ENCODE data around the gene CALN1.

DNA sequence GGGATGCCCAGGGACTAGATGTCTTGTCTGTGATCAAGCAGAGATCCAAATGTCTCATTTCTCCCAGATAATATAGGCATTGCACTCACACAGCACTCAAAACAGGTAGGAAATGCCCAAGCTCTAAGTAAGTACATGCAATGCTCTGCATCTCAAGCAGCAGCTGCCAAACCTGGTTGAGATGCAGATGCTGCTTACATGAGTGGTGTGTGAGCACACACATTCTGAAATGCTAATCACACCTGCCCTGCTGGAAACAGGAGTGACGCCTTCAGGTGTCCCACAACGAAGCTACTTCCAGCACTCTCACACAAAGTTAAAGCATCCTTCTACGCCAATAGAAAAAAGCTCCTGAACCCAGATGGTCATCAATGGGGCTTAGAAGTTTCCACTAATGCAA is 132.9 kb downstream of the CALN1 start:
- TF ChIP-seq, protein P1, sequence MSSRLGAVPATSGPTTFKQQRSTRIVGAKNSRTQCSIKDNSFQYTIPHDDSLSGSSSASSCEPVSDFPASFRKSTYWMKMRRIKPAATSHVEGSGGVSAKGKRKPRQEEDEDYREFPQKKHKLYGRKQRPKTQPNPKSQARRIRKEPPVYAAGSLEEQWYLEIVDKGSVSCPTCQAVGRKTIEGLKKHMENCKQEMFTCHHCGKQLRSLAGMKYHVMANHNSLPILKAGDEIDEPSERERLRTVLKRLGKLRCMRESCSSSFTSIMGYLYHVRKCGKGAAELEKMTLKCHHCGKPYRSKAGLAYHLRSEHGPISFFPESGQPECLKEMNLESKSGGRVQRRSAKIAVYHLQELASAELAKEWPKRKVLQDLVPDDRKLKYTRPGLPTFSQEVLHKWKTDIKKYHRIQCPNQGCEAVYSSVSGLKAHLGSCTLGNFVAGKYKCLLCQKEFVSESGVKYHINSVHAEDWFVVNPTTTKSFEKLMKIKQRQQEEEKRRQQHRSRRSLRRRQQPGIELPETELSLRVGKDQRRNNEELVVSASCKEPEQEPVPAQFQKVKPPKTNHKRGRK (tag; IDR thresholded peaks at IDR 0.05): no peak
- no peak for TF ChIP-seq SPI1 (IDR thresholded peaks at IDR 0.05; ENCODE audit: borderline replicate concordance, low read depth, low read length)
- TF ChIP-seq, protein P2, sequence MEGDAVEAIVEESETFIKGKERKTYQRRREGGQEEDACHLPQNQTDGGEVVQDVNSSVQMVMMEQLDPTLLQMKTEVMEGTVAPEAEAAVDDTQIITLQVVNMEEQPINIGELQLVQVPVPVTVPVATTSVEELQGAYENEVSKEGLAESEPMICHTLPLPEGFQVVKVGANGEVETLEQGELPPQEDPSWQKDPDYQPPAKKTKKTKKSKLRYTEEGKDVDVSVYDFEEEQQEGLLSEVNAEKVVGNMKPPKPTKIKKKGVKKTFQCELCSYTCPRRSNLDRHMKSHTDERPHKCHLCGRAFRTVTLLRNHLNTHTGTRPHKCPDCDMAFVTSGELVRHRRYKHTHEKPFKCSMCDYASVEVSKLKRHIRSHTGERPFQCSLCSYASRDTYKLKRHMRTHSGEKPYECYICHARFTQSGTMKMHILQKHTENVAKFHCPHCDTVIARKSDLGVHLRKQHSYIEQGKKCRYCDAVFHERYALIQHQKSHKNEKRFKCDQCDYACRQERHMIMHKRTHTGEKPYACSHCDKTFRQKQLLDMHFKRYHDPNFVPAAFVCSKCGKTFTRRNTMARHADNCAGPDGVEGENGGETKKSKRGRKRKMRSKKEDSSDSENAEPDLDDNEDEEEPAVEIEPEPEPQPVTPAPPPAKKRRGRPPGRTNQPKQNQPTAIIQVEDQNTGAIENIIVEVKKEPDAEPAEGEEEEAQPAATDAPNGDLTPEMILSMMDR (IDR thresholded peaks at IDR 0.05 in 2 of 3, conservative IDR thresholded peaks at IDR 0.05 in 1 of 3; ENCODE audit: insufficient read depth in 2 of 3, low read depth in 1 of 3, low read length in 3 of 3): no peak
- TF ChIP-seq, protein P3, sequence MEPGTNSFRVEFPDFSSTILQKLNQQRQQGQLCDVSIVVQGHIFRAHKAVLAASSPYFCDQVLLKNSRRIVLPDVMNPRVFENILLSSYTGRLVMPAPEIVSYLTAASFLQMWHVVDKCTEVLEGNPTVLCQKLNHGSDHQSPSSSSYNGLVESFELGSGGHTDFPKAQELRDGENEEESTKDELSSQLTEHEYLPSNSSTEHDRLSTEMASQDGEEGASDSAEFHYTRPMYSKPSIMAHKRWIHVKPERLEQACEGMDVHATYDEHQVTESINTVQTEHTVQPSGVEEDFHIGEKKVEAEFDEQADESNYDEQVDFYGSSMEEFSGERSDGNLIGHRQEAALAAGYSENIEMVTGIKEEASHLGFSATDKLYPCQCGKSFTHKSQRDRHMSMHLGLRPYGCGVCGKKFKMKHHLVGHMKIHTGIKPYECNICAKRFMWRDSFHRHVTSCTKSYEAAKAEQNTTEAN (CRISPR knock-in tag; IDR thresholded peaks at IDR 0.05): no peak
- TF ChIP-seq U2AF1 (optimal IDR thresholded peaks at IDR 0.05; ENCODE audit: low read depth, low read length): no peak
- no peak for TF ChIP-seq PBX2 (CRISPR knock-in tag; IDR thresholded peaks at IDR 0.05; ENCODE audit: low read depth)
- no peak for TF ChIP-seq PBX2 (tag; conservative IDR thresholded peaks at IDR 0.05; ENCODE audit: low read depth)
- TF ChIP-seq SRSF1 (IDR thresholded peaks at IDR 0.05; ENCODE audit: low read depth, low read length): no peak
- no peak for TF ChIP-seq ZNF561 (CRISPR knock-in tag; conservative IDR thresholded peaks at IDR 0.05)
- no peak for TF ChIP-seq IFI16 (CRISPR knock-in tag; IDR thresholded peaks at IDR 0.05)
